Kidney epithelial cell (primary cell): Measurements from ENCODE around the gene CHP2. TPM values are rescaled to one million over a fixed set of nuclear protein-coding genes. Genes with fewer than 3 reads are reported as not detected.
"Not testable (repeated sequence)": the region's sequence is repeated elsewhere in the genome, so short reads cannot be mapped to it uniquely, and the experiment has no call there.

Experiments used
- DNase-seq: peaks from one replicate; pipeline ENCODE4 v3.0.0-alpha.2; 2010; ENCODE audit warnings: low read depth
- H3K27me3 ChIP-seq: 2 replicates; pipeline ENCODE4 v1.6.0; 2011; ENCODE audit warnings: low read length; ENCODE audit not compliant: control insufficient read depth, insufficient read depth
- H3K36me3 ChIP-seq: 2 replicates; pipeline ENCODE4 v1.5.1; 2011; ENCODE audit warnings: low read length; ENCODE audit not compliant: control insufficient read depth, insufficient read depth
- H3K4me3 ChIP-seq: 2 replicates; pipeline ENCODE4 v1.5.1; 2011; ENCODE audit warnings: low read depth, mild to moderate bottlenecking, control low read depth, low read length
- total RNA-seq: library from RNA; depleted of rRNA; stranded (reverse); fragments of >200 nt; gene quantifications from 2 replicates; pipeline ENCODE4 v1.2.3, GENCODE V29; 2015
- TF ChIP-seq, protein P1 (sequence below): IDR thresholded peaks from 2 replicates; pipeline ENCODE4 v1.5.1; 2011; ENCODE audit warnings: mild to moderate bottlenecking, moderate library complexity, low read length, control low read depth, inconsistent platforms; ENCODE audit not compliant: insufficient read depth, poor library complexity, severe bottlenecking

The CHP2 gene
- total RNA-seq, 1 donor from 2014 or later = not detected

GRCh38 chr16:23726710-23727109 lies 28.1 kb upstream of the CHP2 start:
- Histone ChIP-seq H3K27me3 (no peaks in the 10 kb centered on the region), H3K4me3 (no peak overlapping the region), H3K36me3 (no peaks in the 10 kb centered on the region)
- no peak for DNase-seq
- TF ChIP-seq, protein P1, sequence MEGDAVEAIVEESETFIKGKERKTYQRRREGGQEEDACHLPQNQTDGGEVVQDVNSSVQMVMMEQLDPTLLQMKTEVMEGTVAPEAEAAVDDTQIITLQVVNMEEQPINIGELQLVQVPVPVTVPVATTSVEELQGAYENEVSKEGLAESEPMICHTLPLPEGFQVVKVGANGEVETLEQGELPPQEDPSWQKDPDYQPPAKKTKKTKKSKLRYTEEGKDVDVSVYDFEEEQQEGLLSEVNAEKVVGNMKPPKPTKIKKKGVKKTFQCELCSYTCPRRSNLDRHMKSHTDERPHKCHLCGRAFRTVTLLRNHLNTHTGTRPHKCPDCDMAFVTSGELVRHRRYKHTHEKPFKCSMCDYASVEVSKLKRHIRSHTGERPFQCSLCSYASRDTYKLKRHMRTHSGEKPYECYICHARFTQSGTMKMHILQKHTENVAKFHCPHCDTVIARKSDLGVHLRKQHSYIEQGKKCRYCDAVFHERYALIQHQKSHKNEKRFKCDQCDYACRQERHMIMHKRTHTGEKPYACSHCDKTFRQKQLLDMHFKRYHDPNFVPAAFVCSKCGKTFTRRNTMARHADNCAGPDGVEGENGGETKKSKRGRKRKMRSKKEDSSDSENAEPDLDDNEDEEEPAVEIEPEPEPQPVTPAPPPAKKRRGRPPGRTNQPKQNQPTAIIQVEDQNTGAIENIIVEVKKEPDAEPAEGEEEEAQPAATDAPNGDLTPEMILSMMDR = no peak

DNA sequence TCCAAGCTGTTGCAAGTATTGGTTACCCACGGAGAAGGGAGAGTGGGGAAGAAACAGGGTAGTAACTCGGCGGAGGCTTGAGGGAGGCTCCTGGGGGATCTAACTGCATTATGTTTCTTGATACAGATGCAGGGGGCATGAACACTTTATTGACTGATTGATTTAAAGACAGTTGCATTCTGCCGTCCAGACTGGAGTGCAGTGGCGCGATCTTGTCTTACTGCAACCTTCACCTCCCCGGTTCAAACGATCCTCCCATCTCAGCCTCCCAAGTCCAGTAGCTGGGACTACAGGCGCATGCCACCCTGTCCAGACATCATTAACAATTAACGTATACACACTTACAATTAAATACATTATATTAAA lies 26.7 kb upstream of the CHP2 start:
- no peak overlapping the region for H3K4me3 ChIP-seq
- no peaks in the 10 kb centered on the region for H3K27me3 ChIP-seq
- DNase-seq = no peak
- TF ChIP-seq, protein P1 = no peak
- no peaks in the 10 kb centered on the region for H3K36me3 ChIP-seq

DNA sequence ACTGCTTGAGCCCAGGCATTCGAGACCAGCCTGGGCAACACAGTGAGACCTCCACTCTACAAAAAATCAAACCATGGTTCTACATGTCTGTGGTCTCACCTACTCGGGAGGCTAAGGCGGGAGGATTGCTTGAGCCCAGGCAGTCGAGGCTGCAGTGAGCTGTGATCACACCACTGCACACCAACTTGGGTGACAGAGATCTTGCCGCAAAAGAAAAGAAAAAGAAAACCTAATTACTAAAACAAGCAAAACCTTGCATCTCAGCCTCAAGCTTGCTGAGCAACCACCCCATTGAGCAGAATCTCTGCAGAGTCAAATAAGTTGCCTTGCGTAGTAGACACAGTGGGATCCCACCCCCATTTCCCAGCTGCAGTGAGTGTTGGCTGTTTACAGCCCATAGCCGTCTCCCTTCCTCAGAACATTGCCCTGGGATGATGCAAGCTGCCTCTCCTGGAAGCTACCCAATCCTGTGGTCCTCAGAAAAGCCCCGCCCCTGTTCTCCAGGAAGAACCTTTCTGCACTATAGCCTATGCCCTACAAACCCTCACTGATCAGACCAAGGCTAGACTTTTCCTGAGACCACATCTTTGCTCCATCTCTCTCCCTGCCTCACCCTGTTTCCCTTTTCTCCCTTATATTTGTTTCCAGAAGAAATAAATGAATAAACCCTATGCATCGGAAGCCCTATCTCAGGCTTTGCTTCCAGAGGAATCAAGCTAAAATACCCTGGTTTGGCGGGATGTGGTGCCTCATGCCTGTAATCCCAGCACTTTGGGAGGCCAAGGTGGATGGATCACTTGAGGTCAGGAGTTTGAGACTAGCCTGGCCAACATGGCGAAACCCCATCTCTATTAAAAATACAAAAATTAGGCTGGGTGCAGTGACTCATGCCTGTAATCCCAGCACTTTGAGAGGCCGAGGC lies 25.1 kb upstream of the CHP2 start:
- H3K27me3 ChIP-seq = no peaks in the 10 kb centered on the region
- DNase-seq = no peak
- TF ChIP-seq, protein P1 = no peak
- no peak overlapping the region for H3K4me3 ChIP-seq
- no peaks in the 10 kb centered on the region for H3K36me3 ChIP-seq

DNA sequence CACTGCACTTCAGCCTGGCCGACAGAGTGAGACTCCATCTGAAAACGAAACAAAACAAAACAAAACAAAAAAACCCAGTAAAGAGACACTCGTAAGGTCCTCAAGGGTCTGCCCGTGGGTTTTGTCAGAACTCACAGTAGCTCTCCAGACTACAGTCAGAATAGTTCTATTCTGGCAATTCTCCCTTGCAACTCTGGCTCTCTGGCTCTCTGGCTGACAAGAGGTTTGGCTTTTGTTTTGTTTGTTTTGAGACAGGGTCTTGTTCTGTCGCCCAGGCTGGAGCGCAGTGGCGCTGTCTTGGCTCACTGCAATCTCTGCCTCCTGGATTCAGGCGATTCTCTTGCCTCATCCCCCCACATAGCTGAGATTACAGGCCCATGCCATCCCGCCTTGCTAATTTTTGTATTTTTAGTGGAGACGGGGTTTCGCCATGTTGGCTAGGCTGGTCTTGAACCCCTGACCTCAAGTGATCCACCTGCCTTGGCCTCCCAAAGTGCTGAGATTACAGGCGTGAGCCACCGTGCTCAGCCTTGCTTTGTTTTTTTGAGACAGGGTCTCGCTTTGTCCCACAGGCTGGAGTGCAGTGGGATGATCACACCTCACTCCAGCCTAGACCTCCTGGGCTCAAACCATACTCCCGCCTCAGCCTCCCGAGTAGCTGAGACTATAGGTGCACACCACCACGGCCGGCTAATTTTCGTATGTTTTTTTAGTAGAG lies 20.5 kb upstream of the CHP2 start:
- Histone ChIP-seq H3K4me3 (no peak overlapping the region), H3K36me3 (no peaks in the 10 kb centered on the region), H3K27me3 (peaks cover 2% of the 10 kb centered on the region)
- TF ChIP-seq, protein P1 = no peak
- DNase-seq = no peak

DNA sequence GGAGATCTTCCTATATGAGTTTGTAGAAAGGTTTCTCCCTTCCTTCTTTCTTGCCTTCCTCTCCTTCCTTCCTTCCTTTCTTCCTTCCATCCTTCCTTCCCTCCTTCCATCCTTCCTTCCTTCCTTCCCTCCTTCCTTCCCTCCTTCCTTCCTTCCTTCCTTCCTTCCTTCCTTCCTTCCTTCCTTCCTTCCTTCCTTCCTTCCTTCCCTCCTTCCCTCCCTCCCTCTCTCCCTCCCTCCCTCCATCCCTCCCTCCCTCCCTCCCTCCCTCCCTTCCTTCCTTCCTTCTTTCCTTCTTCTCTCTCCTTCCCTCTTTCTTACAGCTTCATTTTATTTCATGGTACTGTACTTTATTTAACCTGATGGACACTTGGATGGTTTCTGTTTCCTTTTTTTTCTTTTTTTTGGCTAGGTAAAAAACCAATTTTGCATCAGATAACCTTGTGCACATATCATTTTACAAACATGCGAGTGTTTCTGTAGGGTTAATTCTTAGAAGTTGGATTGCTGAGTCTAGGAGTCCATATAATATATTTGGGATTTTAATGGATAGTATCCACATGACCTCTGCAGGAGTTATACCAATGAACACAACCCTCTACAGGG lies 17.3 kb upstream of the CHP2 start:
- H3K27me3 ChIP-seq, H3K4me3 ChIP-seq, DNase-seq, H3K36me3 ChIP-seq: not testable (repeated sequence)

GRCh38 chr16:23739516-23739915 lies 15.3 kb upstream of the CHP2 start:
- no peak for DNase-seq
- TF ChIP-seq, protein P1 = no peak
- peaks cover 2% of the 10 kb centered on the region for H3K27me3 ChIP-seq
- no peak overlapping the region for H3K4me3 ChIP-seq
- no peaks in the 10 kb centered on the region for H3K36me3 ChIP-seq
